H9 (cell line): Measurements from ENCODE around the gene FOXC2. TPM values are rescaled to one million over a fixed set of nuclear protein-coding genes. Genes with fewer than 3 reads are reported as not detected.

Source experiments
- DNase-seq: peaks from one replicate; pipeline ENCODE4 v3.0.0-alpha.2; 2017
- H2AFZ ChIP-seq: one replicate; pipeline ENCODE4 v1.6.1; 2013; ENCODE audit warnings: mild to moderate bottlenecking, low read length, control low read depth, moderate library complexity
- H2AK5ac ChIP-seq: 2 replicates; pipeline ENCODE4 v1.6.1; 2013; ENCODE audit warnings: low read length, control low read depth, mixed read lengths; ENCODE audit not compliant: insufficient read length
- H2BK120ac ChIP-seq: one replicate; pipeline ENCODE4 v1.6.1; 2013; ENCODE audit warnings: low read depth, mild to moderate bottlenecking, low read length, control low read depth, inconsistent platforms; ENCODE audit not compliant: poor library complexity, severe bottlenecking
- H2BK12ac ChIP-seq: 2 replicates; pipeline ENCODE4 v1.6.1; 2013; ENCODE audit warnings: low read length, control low read depth, mixed read lengths, low read depth; ENCODE audit not compliant: insufficient read length
- H2BK15ac ChIP-seq: 2 replicates; pipeline ENCODE4 v1.6.1; 2013; ENCODE audit warnings: low read depth, low read length, control low read depth
- H2BK20ac ChIP-seq: one replicate; pipeline ENCODE4 v1.6.1; 2013; ENCODE audit warnings: low read depth, mild to moderate bottlenecking, low read length, control low read depth, inconsistent platforms; ENCODE audit not compliant: poor library complexity, severe bottlenecking
- H2BK5ac ChIP-seq: 2 replicates; pipeline ENCODE4 v1.6.1; 2013; ENCODE audit warnings: low read length, control low read depth, mixed read lengths; ENCODE audit not compliant: insufficient read length
- H3K14ac ChIP-seq: 2 replicates; pipeline ENCODE4 v1.6.1; 2013; ENCODE audit warnings: low read length, control low read depth; ENCODE audit not compliant: insufficient read depth
- H3K18ac ChIP-seq: 2 replicates; pipeline ENCODE4 v1.6.1; 2013; ENCODE audit warnings: low read depth, mild to moderate bottlenecking, mixed read lengths, low read length, control low read depth; ENCODE audit not compliant: insufficient read length
- H3K23ac ChIP-seq: 2 replicates; pipeline ENCODE4 v1.6.1; 2013; ENCODE audit warnings: low read length, control low read depth, mixed read lengths, low read depth; ENCODE audit not compliant: insufficient read length
- H3K23me2 ChIP-seq: 2 replicates; pipeline ENCODE4 v1.6.1; 2013; ENCODE audit warnings: low read depth, mild to moderate bottlenecking, mixed read lengths, low read length, control low read depth; ENCODE audit not compliant: insufficient read length, poor library complexity, severe bottlenecking
- H3K27ac ChIP-seq: 2 replicates; pipeline ENCODE4 v1.5.1; 2013; ENCODE audit warnings: low read length, control low read depth, mixed read lengths, low read depth; ENCODE audit not compliant: insufficient read length
- H3K27me3 ChIP-seq: 2 replicates; pipeline ENCODE4 v1.6.1; 2013; ENCODE audit warnings: low read length, control low read depth, inconsistent platforms; ENCODE audit not compliant: insufficient read depth
- H3K4ac ChIP-seq: 2 replicates; pipeline ENCODE4 v1.6.1; 2013; ENCODE audit warnings: low read depth, mild to moderate bottlenecking, control low read depth, inconsistent platforms, low read length, moderate library complexity
- H3K4me1 ChIP-seq: 2 replicates; pipeline ENCODE4 v1.6.1; 2013; ENCODE audit warnings: low read length, control low read depth, inconsistent platforms; ENCODE audit not compliant: insufficient read depth
- H3K4me2 ChIP-seq: 2 replicates; pipeline ENCODE4 v1.6.1; 2013; ENCODE audit warnings: low read length, control low read depth, mixed read lengths; ENCODE audit not compliant: insufficient read length, insufficient read depth
- H3K56ac ChIP-seq: 2 replicates; pipeline ENCODE4 v1.6.1; 2013; ENCODE audit warnings: low read depth, mild to moderate bottlenecking, mixed read lengths, low read length, control low read depth; ENCODE audit not compliant: insufficient read length
- H3K79me1 ChIP-seq: 2 replicates; pipeline ENCODE4 v1.6.1; 2013; ENCODE audit warnings: low read depth, mild to moderate bottlenecking, moderate library complexity, low read length, control low read depth, inconsistent platforms; ENCODE audit not compliant: insufficient read depth, poor library complexity, severe bottlenecking
- H3K79me2 ChIP-seq: 2 replicates; pipeline ENCODE4 v1.6.1; 2013; ENCODE audit warnings: low read length, control low read depth, inconsistent platforms; ENCODE audit not compliant: insufficient read depth
- H3K9ac ChIP-seq: 2 replicates; pipeline ENCODE4 v1.6.1; 2013; ENCODE audit warnings: low read length, control low read depth, mixed read lengths; ENCODE audit not compliant: insufficient read length; ENCODE audit errors: extremely low read depth
- H3K9me3 ChIP-seq: one replicate; pipeline ENCODE4 v1.6.1; 2013; ENCODE audit warnings: low read depth, low read length, inconsistent platforms; ENCODE audit not compliant: control insufficient read depth
- H3T11ph ChIP-seq: one replicate; pipeline ENCODE4 v1.6.1; 2013; ENCODE audit warnings: mild to moderate bottlenecking, low read length, control low read depth, inconsistent platforms
- H4K20me1 ChIP-seq: one replicate; pipeline ENCODE4 v1.6.1; 2013; ENCODE audit not compliant: control insufficient read depth, insufficient read length, insufficient read depth
- H4K5ac ChIP-seq: 2 replicates; pipeline ENCODE4 v1.6.1; 2013; ENCODE audit warnings: low read depth, mild to moderate bottlenecking, mixed read lengths, low read length, control low read depth; ENCODE audit not compliant: insufficient read length
- H4K8ac ChIP-seq: replicated peaks from 2 replicates; pipeline ENCODE4 v1.6.1; 2013; ENCODE audit warnings: low read length, control low read depth, mixed read lengths, low read depth; ENCODE audit not compliant: insufficient read length
- H4K91ac ChIP-seq: 2 replicates; pipeline ENCODE4 v1.6.1; 2013; ENCODE audit warnings: low read depth, mild to moderate bottlenecking, moderate library complexity, mixed read lengths, low read length, control low read depth; ENCODE audit not compliant: insufficient read length
- H3K27ac Mint-ChIP-seq, 3 experiments: 2 replicates in 2 of 3; 3 replicates in 1 of 3; pipeline ENCODE4 v1.8.0; 2020 to 2021; ENCODE audit warnings: mixed read lengths in 3 of 3, mild to moderate bottlenecking in 1 of 3, moderate library complexity in 1 of 3
- H3K27me3 Mint-ChIP-seq: 2 replicates; pipeline ENCODE4 v1.8.0; 2021; ENCODE audit warnings: low read depth, mild to moderate bottlenecking, moderate library complexity, mixed read lengths
- H3K36me3 Mint-ChIP-seq, 3 experiments: 2 replicates in 2 of 3; 3 replicates in 1 of 3; pipeline ENCODE4 v1.8.0; 2020 to 2021; ENCODE audit warnings: low read depth in 3 of 3, mixed read lengths in 3 of 3; ENCODE audit not compliant: insufficient read depth in 1 of 3
- H3K4me1 Mint-ChIP-seq, 2 experiments: 2 replicates each; pipeline ENCODE4 v1.8.0; 2020; ENCODE audit warnings: mixed read lengths in 2 of 2
- H3K4me3 Mint-ChIP-seq, 2 experiments: 2 replicates in 1 of 2; 3 replicates in 1 of 2; pipeline ENCODE4 v1.8.0; 2020 to 2021; ENCODE audit warnings: mild to moderate bottlenecking in 2 of 2, mixed read lengths in 2 of 2, moderate library complexity in 1 of 2
- H3K9me3 Mint-ChIP-seq, 2 experiments: 2 replicates in 1 of 2; 3 replicates in 1 of 2; pipeline ENCODE4 v1.8.0; 2020; ENCODE audit warnings: mild to moderate bottlenecking in 2 of 2, mixed read lengths in 2 of 2, moderate library complexity in 1 of 2
- WGBS: extraction: QIAGEN DNeasy Blood & Tissue Kit; methylation state at CpG from one replicate; pipeline ENCODE4 v1.1.7; 2013; ENCODE audit warnings: missing lambda C conversion rate, low lambda C conversion rate, mixed read lengths; ENCODE audit not compliant: insufficient read length; ENCODE audit errors: extremely low coverage; 5-methylcytosine and 5-hydroxymethylcytosine counted together
- total RNA-seq: library from RNA; stranded (reverse); gene quantifications from 2 replicates; pipeline ENCODE4 v1.2.1, GENCODE V29; 2021
- TF ChIP-seq, protein P1 (sequence below): fragments of 200-600 bp; sonication (generic); conservative IDR thresholded peaks from 3 replicates; pipeline ENCODE4 v1.8.0; 2021; ENCODE audit warnings: antibody characterized with exemption, mild to moderate bottlenecking

The FOXC2 gene
- total RNA-seq, 1 experiment from 2014 or later, result not detected

DNA sequence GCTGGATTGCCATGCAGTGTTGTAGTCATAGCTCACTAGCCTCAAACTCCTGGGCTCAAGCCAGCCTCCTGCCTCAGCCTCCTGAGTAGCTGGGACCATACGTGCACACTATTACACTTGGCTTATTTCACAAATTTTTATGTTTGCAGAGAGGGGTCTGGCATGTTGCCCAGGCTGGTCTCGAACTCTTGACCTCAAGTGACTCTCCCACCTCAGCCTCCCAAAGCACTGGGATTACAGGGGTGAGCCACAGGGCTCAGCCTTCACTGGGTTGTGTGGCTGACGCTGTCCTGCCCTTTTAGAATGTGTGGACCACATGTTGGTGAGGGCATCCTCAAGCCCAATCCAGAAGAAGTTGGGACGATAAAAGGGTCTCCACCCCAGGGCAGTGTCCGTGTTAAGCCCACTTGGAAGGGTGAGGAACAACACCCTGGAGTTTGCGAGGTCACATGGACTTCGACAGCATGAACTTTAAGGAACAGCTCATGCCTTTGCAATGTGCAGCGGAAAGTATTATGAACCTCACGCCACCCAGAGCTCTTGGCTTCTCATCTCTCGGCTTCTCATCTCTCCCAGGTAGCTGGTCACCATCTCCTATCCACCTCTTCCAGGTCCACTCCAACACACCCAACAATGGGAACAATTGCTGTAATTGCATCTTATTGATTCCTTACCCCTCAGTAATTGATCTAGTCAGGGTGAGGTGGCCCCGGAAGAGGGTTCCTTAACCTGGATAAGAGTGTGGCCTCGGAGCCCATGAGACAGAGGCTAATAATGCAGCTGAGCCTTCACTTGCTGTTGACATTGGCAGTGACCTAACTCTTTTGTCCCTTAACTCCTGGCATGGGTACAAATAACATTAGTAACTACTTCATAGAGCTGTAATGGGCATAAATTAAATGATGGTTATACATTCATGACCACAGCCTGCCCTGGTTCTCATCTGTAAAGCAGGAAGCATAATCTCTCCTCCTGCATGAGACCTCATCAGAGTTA is 18.4 kb downstream of the FOXC2 start:
- no CpG with 5 or more reads among the region's 12 CpGs for WGBS
- Histone ChIP-seq H2BK5ac (no peak overlapping the region), H2AK5ac (no peak overlapping the region), H3K4me1 (no peaks in the 10 kb centered on the region), H4K20me1 (no peaks in the 10 kb centered on the region), H3K23ac (no peak overlapping the region), H3K4ac (no peak overlapping the region), H3K79me2 (no peaks in the 10 kb centered on the region), H2BK120ac (no peak overlapping the region), H2BK20ac (no peak overlapping the region), H2BK15ac (no peak overlapping the region), H4K5ac (no peak overlapping the region), H2BK12ac (no peak overlapping the region), H3K27ac (no peak overlapping the region), H3K18ac (no peak overlapping the region), H3K23me2 (no peaks in the 10 kb centered on the region), H3K27me3 (peaks cover 12% of the 10 kb centered on the region), H4K91ac (no peak overlapping the region), H3K9me3 (no peaks in the 10 kb centered on the region), H3K9ac (no peak overlapping the region), H3K4me2 (no peak overlapping the region), H3T11ph (no peak overlapping the region), H3K79me1 (no peaks in the 10 kb centered on the region), H2AFZ (no peak overlapping the region), H3K14ac (no peak overlapping the region), H4K8ac (no peak overlapping the region), H3K56ac (no peak overlapping the region)
- H3K4me1 Mint-ChIP-seq, result peaks cover 0 to 3% of the 10 kb centered on the region in 2 experiments; a peak in 1 of 4 replicates
- H3K27me3 Mint-ChIP-seq, result peaks cover 56% of the 10 kb centered on the region
- H3K36me3 Mint-ChIP-seq, result no peaks in the 10 kb centered on the region
- TF ChIP-seq, protein P1, sequence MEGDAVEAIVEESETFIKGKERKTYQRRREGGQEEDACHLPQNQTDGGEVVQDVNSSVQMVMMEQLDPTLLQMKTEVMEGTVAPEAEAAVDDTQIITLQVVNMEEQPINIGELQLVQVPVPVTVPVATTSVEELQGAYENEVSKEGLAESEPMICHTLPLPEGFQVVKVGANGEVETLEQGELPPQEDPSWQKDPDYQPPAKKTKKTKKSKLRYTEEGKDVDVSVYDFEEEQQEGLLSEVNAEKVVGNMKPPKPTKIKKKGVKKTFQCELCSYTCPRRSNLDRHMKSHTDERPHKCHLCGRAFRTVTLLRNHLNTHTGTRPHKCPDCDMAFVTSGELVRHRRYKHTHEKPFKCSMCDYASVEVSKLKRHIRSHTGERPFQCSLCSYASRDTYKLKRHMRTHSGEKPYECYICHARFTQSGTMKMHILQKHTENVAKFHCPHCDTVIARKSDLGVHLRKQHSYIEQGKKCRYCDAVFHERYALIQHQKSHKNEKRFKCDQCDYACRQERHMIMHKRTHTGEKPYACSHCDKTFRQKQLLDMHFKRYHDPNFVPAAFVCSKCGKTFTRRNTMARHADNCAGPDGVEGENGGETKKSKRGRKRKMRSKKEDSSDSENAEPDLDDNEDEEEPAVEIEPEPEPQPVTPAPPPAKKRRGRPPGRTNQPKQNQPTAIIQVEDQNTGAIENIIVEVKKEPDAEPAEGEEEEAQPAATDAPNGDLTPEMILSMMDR, result no peak
- no peak overlapping the region for H3K4me3 Mint-ChIP-seq
- H3K9me3 Mint-ChIP-seq, result no peaks in the 10 kb centered on the region; a peak in 1 of 5 replicates
- no peak for DNase-seq
- no peak overlapping the region for H3K27ac Mint-ChIP-seq
